Kasumi-1 (cell line): Measurements from ENCODE around the gene GPR146.
"Not testable (repeated sequence)": the region's sequence is repeated elsewhere in the genome, so short reads cannot be mapped to it uniquely, and the experiment has no call there.

Experiments
- DNase-seq, 2 experiments: peaks; one replicate each; lab custom pipeline; 2025; lab: John Stamatoyannopoulos, UW

Gene GPR146

GRCh38 chr7:1044189-1045068, at the start of gene GPR146:
GPR146 (plus strand) TSS chr7:1044546; CDS start chr7:1057516, 12,970 bp downstream.
- DNase-seq, result peak; percentile 44 to 66

- no peak for DNase-seq
Observed at GRCh38 chr7:994592-995308, 49.6 kb upstream of the GPR146 start.

DNA sequence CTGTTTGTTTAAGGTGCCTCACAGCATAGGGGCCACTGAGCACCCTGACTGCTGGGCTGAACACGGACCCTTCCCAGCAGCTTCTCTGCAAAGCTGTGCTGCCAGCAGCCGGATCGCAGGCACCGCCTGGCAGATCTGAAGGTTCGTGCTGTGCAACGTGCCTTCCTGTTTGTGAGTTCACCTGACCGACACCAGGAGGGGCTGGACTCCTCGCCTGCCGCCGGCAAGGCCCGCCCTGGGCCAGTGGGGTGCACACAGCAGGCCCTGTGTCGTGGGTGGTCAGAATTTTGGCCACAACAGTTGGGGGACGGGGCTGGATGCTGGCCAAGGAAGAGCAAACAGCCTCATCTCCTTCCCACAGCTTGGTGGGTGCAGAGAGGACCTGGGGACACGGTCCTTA, 48.8 kb upstream of the GPR146 start:
- no peak for DNase-seq

- DNase-seq, result no peak
Observed at GRCh38 chr7:996079-996872, 48.1 kb upstream of the GPR146 start.

GRCh38 chr7:997404-998395, 46.6 kb upstream of the GPR146 start:
- DNase-seq, result no peak

GRCh38 chr7:999149-999879, 45.0 kb upstream of the GPR146 start:
- DNase-seq, result no peak

DNA sequence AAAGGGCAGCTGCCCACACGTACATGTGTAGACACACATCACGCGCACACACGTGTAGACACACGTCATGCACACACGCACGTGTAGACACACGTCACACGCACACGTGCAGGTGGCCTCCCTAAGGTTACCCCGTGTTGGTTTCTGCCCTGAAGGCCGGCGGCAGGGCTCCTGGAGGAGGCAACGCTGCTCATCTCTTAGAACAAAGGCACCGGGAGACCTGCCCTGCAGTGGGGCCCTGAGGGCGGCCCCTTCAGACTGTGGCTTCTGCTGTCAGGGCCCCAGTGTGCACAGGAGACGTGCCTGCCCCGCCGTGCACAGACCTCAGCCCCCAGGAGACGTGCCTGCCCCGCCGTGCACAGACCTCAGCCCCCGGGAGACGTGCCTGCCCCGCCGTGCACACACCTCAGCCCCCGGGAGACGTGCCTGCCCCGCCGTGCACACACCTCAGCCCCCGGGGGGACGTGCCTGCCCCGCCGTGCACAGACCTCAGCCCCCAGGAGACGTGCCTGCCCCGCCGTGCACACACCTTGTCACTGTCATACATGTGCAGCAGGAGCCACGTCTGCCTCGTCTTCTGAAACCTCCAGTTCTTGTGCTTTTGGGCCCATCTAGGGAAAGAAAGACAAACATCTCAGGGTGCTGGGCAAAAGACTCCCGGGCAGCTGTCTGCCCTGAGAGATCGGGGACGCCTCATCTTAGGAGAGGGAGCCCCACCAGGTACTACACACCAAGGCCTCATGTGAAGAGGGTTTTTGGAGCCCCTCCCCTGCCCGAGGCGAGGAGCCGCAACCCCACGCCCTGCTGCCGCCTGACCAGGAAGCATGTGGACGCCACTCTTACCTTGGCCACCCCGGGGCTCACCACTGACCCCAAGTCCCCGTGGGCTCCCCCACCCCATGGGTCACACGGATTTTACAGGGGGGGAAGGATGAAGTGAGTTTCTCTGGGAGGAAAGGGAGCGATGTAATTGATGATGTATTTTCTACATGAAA, 44.1 kb upstream of the GPR146 start:
- DNase-seq, result no peak

DNA sequence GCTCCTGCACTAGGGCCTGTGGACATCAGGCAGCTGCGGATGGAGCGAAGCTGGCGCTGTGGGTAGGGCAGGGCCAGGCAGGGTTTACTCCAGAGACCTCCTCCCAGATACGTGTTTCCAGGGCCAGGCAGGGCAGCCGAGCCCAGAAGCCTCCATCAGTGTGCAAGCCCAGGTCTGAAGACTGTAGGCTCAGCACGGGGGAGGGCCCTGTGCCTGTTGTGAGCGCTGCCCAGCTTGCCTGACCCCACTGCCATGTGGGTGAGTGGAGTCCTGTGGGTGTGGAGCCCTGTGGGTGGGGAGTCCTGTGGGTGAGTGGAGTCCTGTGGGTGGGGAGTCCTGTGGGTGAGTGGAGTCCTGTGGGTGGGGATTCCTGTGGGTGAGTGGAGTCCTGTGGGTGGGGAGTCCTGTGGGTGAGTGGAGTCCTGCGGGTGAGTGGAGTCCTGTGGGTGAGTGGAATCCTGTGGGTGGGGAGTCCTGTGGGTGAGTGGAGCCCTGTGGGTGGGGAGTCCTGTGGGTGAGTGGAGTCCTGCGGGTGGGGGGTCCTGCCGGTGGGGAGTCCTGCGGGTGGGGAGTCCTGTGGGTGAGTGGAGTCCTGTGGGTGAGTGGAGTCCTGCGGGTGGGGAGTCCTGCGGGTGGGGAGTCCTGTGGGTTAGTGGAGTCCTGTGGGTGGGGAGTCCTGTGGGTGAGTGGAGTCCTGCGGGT, 43.1 kb upstream of the GPR146 start:
- not testable (repeated sequence) for DNase-seq

GRCh38 chr7:1002026-1002425, 42.3 kb upstream of the GPR146 start:
- DNase-seq, result not testable (repeated sequence)

GRCh38 chr7:1002445-1002844, 41.9 kb upstream of the GPR146 start:
- DNase-seq, result not testable (repeated sequence)

DNA sequence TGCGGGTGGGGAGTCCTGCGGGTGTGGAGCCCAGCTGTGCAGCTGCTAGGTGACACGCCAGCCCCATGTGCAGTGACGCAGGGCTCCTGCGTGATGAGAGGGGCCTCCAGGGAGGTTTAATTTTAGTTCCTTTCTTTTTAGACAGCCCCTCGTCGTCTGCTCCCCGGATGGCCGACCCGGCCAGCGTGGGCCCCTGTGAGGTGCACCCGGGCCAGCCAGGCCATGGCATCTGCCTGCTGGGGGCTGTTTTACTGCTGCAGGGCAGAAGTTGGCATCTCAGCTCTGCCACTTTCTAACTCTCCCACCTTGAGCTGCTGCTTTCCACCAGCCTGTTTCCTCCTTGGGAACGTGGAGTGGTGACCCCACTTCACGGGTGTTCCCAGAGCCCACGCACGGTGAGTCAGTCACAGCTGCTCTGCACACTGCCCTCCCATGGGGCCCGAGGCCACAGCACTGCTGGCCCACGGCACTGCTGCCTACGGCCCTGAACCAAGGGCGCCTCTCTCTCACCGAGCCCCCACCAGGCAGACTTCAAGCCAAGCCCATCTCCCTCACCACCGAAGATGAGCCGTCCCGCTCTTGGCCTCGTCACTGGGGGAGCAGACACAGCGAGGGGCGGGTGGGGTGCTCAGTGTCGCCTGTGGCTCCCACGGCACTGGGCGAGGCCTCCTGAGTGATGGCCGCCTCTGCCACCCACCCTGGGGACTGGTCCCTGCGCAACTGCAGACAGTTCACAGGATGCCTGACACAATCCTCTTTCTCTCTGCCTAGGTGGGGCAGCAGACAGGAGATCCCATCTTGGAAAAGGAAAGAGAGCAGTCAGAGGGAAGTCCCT, 40.1 kb upstream of the GPR146 start:
- DNase-seq, result no peak

DNA sequence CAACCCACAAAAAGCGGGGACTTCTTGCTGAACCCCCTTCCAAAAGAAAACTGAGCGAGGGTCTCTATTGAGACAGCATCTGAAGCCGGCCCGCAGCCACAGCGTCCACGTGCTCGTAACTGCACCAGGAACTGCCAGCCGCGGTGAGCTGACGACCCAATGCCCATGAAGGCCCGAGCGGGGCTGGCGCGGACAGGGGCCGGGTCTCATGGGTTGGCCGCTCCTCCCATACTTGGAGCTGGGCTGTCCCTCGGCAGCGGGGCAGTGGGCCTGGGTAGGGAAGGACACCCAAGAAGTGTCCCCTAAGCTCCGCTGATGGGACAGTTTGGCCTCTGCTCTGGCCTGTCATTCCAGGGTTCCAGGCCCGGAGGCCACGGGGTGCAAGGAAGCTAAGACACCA, 39.0 kb upstream of the GPR146 start:
- no peak for DNase-seq

DNA sequence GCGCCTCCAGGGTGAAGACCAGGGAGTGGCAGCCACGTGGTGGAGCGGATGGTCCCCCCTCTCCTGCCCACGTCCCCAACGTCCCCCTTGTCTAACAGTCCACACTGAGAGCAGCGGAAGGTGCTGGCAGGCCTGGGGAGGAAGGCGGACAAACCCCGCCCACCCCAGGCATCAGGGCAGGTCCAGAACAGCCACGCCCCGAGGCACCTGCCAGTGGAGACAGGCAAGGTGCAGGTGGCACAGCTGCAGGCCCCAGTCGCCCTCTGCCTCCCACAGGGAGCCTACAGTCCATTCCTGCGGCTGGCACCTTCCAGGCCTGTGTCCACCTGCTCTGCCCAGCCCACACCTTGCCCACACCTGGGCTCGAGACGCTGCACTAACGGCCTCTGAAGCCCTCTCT, 36.4 kb upstream of the GPR146 start:
- no peak for DNase-seq

DNA sequence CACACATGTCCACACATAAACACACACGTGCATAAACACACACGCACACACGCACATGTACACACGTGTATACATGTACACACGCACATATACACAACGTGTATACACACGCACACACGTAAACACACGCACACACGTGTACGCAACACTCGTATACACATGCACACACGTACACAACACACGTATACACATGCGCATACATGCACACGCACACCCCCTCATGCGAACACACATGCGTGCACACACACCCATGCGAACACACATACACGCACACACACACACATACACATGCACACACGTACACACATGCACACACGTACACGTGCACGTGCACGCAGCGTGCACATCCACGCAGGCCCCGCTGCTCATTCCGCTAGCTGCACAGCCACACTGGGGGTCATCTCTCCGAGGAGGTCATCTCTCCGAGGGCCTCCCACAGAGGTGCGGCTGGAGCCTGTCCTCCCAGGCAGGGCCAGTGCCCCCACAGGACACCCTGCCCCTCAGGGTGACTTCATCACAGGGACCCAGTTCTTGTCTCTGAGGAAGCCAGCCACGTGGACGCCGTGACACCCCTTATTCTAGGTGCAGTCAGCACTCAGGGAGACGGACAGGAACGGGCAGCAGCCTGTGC, 35.5 kb upstream of the GPR146 start:
- DNase-seq, result no peak

GRCh38 chr7:1009747-1010146, 34.6 kb upstream of the GPR146 start:
- no peak for DNase-seq

DNA sequence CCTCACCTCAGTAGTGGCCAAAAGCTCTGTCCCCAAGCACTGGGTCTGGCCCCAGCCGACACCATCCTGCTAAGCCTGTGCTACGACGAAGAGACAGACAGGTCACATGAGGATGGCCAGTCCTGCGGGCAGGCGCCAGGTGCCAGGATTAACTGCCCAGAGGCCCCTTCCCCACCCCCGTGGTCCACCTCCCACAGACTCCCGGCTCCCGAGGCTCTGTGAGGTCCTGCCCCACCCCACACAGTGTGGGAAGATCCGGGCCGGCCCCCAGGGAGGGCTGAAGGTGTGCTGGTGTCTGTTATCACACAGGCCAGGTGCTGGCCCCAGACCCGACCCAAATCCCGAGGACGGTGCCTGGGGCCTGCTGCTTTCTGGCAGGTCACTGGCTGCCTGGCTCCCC, 34.1 kb upstream of the GPR146 start:
- DNase-seq, result no peak

GRCh38 chr7:1011297-1012003, 32.9 kb upstream of the GPR146 start:
- no peak for DNase-seq
